Activated naive CD8-positive, alpha-beta T cell treated with anti-CD3 and anti-CD28 coated beads, Interleukin-2, amount 50 U/mL, for 16 hours (primary cell): ENCODE results near the gene NEK9.
"Not testable (repeated sequence)": the region's sequence is repeated elsewhere in the genome, so short reads cannot be mapped to it uniquely, and the experiment has no call there.

Experiments
- DNase-seq: peaks from one replicate; pipeline ENCODE4 v3.0.0-alpha.2; 2020; ENCODE audit warnings: low read depth, low spot score

The NEK9 gene

DNA sequence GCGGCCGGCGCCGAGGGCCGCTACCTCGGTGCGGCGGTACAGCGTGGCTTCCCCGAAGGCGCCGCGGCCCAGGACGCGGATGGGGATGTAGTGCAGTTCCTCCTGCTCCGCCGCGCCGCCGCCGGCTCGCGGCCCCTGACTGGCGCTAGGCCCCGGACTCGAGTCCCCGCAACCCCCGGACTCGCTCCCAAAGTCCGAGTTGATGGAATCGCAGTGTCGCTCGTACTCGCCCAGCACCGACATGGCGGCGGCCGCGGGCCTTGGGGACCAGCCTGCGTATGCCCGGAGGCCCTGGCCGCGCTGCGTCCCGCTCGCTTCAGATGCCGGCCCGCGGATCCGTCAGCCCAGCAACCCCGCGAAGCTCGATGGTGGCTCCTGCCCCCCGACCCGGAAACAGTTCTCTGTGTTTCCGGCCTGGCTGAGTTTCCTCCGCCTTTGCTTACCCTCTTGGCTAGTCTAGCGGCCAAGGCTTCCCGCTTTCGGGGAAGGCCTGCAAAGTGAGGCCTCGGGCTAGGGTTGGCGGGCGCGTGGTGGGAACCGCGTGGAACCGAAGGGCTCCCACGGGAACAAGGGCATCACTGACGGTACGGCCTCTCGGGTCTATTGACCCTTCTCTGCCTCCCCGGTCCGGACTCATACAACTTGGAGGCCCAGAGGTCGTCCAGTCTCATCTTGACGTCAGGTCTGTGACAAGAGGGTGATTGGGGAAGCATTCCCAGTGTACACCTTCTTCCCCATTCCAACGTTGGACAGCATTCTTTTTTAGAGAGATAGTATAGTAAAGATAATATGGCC is at the start of gene NEK9:
Gene NEK9, minus strand, starts transcription at position 370 of the 795 bp plus-strand sequence. Its CDS starts 127 bp downstream, at position 243.
- DNase-seq = peak; percentile 80

GRCh38 chr14:75176142-75176820 is 49.4 kb upstream of the NEK9 start, which contains the start of gene TMED10:
Gene TMED10 (minus strand): TSS chr14:75176612. CDS start chr14:75176579, 33 bp downstream.
- DNase-seq = peak; percentile 72

DNA sequence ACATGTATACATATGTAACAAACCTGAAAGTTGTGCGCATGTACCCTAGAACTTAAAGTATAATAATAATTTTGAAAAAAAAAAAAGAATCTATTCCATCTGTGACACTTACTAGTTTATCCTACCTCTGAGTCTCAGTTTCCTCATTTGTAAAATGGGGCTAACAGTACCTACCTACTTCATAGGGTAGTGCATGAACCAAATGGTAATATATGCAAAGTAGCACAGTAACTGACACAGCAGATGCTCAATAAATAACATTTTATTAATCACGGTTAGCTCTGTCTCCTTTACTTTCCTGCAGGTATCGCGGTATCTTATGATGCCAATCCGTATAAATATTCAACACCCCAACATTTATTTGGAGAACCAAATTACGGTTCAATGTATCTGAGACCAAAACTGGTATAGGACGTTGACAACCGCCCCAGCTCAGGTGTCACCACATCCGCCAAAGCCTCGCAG is 48.9 kb upstream of the NEK9 start:
- no peak for DNase-seq

DNA sequence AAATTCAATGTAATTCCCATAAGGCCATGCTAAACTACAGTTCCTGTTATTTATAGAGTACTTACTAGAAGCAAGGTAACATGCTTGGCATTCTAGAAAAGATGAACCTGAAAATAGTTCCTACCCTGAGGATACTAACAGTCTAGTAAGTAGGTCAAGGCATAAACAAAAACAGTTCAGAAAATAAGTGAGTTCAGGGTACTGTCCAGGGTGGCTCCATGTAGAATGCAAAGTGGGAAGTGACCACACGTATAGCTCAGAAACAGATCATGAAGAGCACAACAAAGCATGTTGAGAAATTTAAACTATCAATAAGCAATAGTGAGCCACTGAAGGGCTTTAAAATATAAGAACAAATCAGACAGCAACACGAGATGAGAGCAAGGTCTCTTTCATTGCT is 47.2 kb upstream of the NEK9 start:
- DNase-seq = no peak

- DNase-seq = no peak
Observed at GRCh38 chr14:75170772-75171171, 43.9 kb upstream of the NEK9 start.

DNA sequence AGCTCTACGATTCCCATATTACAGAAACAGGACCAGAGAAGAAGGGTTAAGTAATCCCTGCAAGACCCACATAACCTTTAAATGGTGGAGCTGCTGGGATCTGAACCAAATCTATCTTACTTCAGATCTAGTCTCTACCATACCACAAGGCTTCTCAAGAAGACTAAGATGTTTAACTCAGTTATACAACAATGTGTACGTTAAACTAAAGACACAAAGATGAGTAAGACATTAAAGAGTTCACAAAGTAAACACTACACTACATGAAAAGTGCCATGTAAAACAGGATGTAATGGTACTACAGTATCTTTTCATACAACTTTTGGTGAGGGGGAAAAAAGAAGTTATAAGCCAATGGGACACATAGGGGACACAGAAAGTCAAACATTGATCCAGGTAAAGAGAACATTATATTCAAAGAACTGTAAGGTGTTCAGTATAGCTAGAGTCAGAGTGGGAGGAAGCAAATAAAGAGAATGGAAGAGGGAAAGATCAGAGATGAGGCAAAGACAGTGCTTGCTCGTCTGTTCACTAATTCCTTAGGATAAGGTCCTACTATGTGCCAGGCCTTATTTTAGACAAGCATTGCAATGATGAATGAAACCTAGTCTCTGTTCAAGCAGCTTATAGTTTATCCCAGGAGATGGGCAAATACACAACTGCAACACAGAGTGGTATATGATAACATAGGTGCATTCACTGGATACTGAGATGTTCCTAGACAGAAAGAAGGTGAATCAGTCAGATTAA is 41.9 kb upstream of the NEK9 start:
- no peak for DNase-seq

- no peak for DNase-seq
Observed at GRCh38 chr14:75167325-75167724, 40.5 kb upstream of the NEK9 start.

DNA sequence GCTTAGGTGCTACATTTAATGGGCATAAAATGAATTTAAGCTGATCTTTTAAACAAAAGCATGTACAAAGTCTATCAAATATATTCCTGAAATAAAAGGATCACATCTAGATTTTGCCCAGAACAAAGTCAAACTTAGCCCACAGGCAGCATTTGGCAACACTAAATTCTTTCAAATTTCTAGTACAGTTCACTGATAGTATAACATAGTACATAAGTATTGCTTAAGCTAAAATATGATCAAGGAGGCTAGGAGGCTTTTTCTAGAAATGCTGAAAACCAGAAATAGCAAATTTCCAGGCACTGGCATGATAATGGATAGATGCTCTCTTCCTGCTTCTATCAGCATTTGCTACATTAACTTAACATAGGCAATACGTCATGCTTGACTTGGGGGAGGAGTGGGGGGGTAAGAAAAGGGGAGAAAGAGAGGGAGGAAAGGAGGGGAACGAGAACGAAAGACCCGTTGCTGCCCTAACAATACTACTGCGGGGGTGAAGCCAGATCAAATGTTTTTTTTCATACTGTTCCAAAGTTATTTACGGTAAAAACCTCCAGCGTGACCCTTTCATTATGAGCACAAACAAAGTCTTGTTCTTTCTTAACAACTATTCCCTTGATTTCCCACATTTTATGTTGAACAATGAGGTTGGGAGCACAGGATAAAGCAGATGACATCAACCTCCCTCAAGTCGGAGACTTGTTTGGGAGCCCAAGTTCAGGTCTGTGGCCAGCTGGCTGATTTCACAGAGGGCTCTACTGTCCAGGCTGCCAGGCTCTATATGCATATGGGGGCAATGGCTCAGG is 38.9 kb upstream of the NEK9 start:
- no peak for DNase-seq

DNA sequence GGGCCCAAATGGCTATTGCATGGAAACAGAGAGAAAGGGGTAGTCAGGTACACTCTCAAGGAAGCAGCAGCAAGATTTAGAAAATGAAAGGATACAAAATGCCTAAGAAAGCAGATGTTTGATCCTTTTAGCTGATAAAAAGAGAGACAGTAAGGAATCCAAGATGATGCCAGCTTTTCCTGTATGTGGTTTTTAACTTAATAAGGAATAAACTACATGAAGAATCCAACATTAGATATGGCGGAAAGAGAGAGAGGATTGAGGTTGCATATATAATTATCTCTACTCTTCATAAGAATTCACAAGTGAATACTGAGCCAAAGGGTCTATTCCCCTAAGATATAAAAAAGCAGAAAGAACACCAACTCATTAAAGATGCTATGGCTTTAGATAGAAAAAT is 38.0 kb upstream of the NEK9 start:
- no peak for DNase-seq

DNA sequence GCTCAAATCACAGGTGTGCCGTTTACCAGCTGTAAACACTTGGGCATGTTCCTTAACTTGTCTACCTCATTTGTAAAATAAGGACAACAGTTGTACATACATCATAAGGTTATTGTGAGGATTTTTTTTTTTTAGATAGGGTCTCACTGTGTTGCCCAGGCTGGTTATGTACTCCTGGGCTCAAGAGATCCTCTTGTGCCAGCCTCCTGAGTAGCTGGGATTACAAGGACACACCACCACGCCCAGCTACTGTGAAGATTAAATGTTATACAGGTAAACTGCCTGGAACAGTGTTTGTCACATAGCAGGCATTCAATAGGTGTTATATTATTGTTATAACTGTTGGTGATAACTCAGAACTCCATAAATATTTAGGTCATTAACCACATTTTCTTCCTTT is 36.8 kb upstream of the NEK9 start:
- no peak for DNase-seq

DNA sequence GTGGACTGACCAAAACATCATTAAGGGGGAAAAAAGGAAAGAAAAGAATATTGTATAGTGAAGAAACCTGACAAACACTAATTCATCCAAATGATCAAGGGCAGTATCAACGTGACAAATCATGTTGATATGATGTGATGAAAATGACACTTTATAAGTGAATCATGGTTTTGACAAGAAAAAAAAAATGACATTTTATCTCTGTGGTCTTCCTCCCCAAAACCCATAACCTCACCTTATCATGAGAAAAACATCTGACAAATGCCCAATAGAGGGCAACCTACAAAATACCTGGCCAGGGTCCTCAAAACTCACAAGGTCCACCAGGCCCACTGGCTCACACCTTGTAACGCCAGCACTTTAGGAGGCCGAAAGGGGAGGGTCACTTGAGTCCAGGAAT is 35.8 kb upstream of the NEK9 start:
- no peak for DNase-seq

- DNase-seq = no peak
Observed at GRCh38 chr14:75158843-75159614, 32.2 kb upstream of the NEK9 start.

DNA sequence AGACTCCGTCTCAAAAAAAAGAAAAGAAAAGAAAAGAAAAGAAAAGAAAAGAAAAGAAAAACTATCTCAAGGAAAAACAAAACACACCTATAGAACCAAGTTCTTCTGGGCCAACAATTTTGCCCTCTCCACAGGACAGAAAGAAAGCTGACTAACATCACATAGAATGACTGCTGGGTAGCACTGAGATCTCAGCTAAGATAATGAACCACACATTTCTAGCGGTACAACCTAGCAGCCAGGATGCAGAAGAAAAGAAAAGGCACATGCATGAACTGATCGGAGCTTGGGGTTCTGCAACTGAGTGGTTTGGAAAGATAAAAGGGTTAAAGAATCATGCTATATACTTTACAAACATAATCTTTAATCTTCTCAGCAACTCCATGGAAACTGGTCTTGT is 30.1 kb upstream of the NEK9 start:
- no peak for DNase-seq

- no peak for DNase-seq
Observed at GRCh38 chr14:75156111-75156510, 29.3 kb upstream of the NEK9 start.

DNA sequence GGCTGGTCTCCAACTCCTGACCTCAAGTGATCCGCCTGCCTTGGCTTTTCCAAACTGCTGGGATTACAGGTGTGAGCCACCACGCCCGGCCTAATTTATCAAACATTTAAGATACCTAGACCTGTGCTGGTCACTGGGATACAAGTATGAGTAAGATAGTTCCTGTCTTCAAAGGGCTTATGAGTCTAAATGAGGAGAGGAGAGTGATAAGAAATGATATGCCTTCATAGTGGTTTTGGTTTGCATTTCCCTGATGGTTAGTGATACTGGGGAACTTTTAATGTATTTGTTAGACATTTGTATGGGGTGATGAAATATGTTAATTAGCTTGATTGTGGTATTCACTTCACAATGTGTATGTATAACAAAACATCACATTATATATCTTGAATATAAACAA is 28.3 kb upstream of the NEK9 start:
- DNase-seq = no peak

DNA sequence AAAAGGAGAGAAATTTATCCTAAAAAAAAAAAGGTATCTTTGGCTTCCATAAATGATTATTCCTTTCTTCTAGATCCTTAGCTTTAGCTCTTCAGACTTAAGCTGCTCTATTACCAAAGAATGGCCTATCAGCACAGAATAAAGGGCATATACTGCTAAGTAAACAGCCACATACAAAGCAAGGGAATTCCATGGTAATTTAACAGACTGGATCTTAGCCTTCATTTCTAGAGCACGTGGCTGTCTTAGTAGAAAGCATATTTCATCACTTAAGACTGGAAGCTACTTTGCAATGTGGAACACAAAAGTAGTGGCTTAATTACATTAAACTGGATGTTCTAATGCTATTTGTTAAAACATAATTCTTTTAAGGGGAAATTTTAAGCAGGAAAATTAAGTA is 26.4 kb upstream of the NEK9 start:
- no peak for DNase-seq

DNA sequence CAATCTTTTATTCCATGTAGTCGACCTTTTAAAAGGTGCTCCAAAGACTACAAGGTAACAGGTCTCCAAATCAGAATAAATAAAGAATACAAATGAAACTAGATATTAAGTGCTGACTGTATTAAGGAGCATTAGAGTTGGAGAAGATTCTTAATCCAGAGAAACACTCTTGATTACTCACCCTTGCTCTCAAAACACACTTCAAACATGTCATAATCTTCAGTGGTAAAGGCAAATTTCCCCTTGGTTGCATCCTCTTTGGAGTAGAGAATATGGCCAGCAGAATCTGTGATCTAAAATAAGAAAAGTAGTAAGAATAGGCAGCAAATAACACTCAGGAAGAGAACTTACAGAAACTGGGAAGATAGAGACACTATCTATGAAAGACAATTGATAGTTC is 25.0 kb upstream of the NEK9 start:
- no peak for DNase-seq

DNA sequence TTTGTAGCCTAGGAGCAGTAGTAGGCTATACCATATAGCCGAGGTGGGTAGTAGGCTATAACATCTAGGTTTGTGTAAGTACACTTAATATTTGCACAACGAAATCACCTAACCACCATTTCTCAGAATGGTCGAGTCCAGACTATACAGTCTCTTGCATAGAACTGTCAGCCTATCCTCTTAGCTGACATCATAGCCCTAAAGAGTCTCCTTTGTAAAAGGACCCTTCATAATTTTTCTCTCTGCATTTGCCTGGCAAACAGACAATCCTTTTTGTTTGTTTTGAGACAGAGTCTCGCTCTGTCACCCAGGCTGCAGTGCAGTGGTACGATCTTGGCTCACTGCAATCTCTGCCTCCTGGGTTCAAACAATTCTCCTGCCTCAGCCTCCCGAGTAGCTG is 23.8 kb upstream of the NEK9 start:
- not testable (repeated sequence) for DNase-seq

DNA sequence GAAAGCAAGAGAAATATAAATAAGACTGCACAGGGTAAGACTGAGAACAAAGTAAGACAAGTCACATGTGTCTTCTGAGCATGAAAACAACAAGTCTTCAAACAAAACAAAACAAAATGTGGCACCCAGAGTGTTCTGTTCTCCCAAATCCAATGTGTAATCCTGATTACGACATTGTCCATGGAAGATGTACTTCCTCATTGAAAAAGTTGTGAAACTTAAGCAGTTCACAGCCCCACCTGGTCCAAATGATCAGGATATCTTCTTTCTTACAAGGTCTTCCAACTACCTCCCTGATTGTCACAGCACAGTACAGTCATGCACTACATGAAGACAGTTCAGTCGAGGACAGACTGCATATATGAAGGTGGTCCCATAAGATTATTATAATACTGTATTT is 23.3 kb upstream of the NEK9 start:
- DNase-seq = no peak

DNA sequence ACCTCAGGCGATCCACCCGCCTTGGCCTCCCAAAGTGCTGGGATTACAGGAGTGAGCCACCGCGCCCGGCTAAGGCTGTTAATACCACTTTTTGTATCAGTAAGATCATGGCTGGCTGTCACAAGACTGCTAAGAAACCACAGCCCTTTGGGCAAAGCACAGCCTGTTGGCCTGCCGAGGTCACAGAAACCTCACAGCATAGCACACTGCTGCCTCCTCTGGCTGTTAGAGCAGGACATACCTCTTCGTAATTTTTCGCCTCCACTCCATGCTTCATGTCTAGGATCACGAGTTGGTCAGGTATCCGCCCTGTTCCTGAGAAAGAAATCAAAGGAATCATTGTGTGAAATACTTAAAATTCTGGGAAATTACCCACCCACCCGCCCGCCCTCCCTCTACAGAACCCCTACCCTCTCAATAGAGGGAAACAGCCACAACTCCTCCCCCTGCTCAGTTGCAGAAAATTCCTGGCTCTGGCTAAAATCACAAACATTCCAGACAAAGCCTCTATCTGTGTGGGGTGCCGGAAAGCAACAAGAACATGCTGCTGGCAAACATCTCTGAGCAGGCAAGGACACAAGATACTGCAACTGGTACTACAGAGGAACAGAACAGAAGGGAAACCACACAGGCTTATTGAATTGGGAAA is 20.7 kb upstream of the NEK9 start:
- no peak for DNase-seq
